Measurements from ENCODE around the gene GPR31.
"Not testable (repeated sequence)": the region's sequence is repeated elsewhere in the genome, so short reads cannot be mapped to it uniquely, and the experiment has no call there.

The GPR31 gene, protein sequence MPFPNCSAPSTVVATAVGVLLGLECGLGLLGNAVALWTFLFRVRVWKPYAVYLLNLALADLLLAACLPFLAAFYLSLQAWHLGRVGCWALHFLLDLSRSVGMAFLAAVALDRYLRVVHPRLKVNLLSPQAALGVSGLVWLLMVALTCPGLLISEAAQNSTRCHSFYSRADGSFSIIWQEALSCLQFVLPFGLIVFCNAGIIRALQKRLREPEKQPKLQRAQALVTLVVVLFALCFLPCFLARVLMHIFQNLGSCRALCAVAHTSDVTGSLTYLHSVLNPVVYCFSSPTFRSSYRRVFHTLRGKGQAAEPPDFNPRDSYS

DNA sequence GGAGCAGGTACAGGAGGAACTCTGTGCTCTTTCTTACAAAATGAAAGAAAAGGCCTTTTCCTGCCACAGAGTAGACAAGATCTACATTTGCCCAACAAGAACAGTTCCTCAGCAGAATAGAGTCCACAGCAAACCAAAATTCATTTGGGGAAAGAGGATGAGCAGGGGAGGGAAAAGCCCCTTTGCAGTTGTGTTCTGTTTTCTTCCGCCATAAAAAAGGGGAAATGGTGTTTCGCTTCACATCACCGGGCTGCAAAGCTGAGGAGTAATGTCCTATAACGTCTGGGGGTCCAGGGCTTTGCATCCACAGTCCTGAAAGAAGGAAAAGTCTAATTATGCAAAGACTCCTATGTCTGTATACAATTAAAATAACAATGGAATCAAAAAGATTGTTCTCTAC is at the start of gene GPR31:
GPR31 (minus strand) TSS at position 118 of the 400 bp plus-strand sequence. CDS start 149 bp downstream, outside the sequence.
- DNase-seq (ENCODE audit: low spot score): no peak

DNA sequence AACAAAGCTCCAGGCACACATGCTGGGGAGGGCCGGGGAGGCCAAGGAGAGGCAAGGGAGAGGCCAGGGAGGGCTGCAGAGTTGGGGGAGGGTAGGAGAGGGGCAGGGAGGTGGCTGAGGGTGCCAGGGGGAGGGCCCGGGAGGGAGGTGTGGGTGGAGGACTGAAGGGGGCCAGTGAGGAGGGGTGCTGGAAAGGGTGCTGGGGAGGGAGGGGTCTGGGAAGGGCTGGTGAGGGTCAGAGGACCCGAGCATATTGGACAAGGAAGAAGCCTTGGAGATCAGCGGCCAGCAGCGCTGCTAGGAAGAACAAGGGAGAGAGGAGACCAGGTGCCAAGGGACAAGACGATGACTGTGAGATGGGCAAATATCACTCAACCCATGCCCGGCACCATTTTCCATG is 49.7 kb upstream of the GPR31 start:
- DNase-seq (ENCODE audit: low spot score): no peak

DNA sequence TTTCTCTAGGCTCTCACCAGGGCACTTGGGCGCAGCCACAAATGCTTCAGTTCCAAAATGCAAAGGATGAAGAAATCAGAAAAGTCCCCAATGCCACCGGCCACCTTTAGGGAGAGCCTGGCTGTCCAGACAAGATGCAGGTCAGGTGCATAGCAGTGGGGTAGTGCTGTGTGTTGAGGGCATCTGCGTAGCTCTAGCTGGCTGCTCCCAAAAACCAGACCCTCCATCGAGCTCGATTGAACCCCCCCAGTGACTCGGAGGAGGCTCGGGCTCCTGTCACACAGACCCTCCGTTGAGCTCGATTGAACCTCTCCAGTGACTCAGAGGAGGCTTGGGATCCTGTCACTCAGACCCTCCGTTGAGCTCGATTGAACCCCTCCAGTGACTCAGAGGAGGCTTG is 47.5 kb upstream of the GPR31 start:
- not testable (repeated sequence) for DNase-seq (ENCODE audit: low spot score)

DNA sequence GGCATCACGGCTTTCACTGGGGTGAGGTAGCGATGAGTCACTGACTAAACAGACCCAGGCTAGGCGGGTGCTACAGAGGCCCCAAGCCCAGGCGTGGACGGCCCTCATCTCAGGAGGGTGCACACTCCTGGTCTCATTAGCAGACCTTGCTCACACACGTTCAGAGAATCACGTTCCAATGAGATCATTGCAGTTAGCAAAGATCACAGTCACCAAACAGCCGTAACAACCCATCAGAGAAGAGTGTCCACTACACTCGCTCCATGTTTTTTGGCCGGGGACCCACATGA is 46.2 kb upstream of the GPR31 start:
- DNase-seq (ENCODE audit: low spot score): not testable (repeated sequence)

DNA sequence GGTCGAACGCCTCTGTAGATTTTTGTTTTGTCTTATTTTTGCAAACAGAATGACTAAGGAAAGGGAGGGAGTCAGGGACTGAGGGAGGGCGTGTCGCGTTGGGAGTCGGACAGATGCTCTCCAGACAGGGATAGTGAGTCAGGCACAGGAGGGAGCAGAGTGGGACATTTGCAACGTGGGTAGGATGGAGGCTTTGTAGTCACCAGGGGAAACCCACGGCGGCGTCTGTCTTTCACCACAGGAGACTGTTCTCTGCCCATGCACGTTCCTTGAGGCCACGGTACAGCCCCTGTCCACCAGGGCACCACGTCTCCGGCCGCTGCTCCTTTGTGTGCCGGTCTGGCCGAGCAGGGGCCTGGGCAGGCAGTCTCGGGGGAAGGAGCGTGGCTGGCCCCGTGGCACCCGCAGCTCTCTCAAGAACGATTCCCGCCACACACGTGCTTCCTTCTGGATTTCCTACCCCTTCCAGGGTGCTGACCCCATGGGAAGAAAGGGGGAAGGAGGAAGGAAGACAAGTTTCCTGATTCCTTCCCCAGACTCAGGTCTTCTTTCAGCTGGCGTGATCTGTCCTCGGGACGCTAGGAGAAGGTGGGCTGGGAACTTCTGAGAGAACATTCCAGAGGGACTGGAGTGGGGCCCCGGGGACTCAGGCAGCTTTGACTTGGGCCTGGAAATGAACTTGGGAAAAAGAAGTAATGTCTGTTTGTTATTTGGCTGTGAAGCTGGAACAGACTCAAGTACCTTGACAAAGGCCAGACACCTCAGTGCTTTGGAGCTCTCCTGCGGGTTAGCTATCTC is 45.7 kb upstream of the GPR31 start:
- DNase-seq (ENCODE audit: low spot score): not testable (repeated sequence)

DNA sequence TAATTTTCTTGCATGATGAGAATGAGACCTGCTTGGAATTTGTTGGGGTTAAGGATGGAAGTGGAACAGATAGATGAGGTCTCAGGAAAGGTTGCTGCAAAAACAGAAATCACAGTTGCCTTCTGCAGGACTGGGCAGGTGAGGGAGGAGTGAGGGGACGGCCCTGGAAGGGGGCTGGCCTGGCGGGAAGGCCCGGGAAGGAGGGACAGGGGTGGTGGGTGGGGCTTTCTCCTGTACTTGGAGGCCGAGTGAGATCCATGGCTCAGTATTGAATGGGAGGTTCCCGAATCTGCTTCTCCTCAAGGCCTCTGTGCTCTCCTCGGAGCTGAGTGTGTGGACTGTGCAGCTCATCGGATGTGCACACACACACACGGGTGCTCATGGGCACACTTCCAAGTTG is 44.8 kb upstream of the GPR31 start:
- DNase-seq (ENCODE audit: low spot score): not testable (repeated sequence)

DNA sequence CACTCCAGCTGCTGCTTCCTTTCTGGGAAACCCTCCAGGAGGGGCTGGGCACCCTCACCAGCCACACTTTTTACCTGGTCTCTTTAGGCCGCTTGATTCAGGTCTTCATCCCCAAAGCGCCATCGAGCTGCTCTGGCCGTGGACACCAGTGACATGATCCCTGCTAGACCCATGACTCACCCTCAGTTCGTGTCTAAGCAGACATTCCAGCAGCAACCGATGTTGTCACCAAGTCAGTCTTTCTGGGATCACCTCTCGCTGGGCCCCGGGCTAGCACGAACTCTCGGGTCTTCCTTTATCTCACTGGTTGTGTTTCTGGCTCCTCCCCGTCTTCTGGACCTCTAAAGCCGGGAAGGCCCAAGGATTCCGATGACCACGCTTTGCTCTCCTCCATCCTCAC is 43.0 kb upstream of the GPR31 start:
- DNase-seq (ENCODE audit: low spot score): no peak

DNA sequence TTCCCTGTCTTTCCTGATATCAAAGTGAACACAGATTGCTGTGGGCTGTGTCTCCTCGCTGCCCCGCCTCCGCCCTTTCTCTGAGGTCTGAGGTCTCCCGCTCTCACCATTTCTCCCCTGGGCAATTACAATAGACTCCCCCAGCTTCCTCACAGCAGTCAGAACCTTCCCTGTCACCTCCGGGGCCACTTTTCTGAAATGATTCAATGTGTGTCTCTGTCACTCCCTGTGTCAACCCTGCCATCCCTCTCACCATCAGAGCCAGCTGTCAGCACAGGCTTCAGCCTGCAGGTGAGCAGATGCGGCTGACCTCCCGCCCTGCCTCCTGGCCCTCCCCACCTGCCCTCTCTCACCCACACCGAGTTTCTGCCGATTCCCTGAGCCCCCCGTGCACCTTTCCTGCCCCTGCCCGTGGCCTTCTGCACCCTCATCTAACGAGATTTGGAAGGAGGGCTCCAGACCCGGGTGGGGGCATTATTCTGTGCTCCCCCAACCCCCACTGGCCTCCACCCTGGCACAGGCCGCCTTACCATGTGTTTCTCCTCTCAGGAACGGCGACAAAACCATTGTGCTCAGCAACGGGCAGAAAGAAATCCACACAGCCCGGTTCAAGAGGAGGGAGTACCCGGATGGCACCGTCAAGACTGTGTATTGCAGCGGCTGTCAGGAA is 38.3 kb upstream of the GPR31 start:
- not testable (repeated sequence) for DNase-seq (ENCODE audit: low spot score)

DNA sequence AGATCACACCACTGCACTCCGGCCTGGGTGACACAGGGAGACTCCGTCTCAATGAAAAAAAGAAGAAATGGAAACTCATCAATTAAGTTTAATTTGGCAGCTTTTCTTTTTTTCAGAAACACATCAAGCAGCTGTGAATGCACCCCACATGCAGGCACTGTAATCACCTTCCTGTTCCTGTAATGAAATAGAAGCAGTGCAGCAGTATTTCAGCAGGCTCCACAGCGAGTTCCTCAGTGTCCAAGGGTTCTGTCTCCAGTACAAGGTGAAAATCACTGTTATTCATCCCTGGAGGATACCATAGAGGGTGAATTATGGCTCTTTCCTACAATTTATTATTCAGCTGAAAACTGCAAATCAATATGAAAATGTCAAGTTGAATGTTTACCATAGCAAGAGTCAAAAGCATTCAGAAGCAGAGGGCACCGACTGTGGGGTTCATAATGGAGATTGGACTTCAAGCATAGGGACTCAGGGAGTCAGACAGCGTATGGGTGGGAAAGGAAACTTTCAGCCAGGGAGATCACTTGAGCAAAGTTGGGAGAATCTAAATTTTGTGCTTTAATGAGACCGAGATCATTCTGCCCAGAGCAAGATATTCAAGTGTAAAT is 35.8 kb upstream of the GPR31 start:
- not testable (repeated sequence) for DNase-seq (ENCODE audit: low spot score)

DNA sequence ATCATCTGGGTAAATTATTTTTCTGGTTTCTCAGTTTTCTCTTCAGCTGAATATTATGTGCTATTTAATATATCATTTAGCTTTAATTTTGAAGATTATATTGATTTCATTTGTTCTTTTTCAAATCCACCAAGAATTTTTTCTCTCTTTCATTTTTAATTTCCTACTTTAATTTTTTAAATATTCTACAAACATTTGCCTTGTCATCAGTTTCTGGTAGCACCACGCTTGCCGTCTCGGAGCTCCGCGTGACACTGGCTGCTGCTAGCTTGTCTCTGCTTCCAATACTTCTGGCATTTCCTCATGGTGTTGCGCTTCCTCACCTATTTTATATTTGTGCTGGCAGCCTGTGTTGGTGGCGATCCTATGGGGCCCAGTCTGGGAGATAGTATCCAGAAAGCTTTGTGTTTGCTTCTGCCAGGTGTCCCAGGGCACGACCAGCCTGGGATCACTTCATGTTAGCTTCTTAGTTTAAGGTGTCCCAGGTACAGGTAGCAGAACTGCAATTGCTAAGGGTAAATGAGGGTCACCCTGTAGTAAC is 33.3 kb upstream of the GPR31 start:
- DNase-seq (ENCODE audit: low spot score): not testable (repeated sequence)

DNA sequence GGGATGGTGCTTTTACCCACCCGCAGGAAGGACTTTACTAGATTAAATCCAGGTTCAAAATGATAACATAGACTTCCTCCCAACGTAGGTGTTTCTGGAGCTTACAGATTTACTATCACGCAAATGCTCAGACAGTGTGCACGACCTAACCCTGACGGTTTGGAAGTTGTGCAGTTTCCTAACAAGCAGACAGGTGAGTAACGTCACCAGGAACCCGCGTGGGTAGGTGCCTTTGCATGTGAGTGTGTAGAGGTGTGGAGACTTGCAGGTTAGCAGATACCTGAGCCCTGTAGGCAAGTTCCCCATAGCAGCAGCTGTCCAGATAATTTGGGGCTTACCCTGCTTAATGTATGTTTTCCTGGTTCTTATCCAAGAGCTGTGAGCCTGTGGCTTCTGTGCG is 29.5 kb upstream of the GPR31 start:
- DNase-seq (ENCODE audit: low spot score): not testable (repeated sequence)

DNA sequence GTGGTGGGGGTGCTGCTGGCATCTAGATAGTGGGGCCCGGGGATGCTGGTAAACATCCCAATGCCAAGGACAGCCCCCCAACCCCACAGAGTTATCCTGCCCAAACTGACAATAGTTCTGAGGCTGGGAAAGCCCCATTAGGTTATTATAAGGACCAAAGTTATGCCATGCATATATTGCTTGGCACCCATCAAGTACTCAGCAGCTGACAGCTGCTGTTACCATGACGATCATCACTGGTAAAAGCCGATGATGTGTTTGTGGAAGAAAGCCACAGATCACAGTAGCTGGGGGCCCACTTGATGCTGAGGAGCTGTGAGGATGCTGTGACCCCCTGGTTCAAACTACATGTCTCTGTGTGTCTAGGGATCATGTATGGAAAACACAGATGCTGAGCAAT is 27.3 kb upstream of the GPR31 start:
- not testable (repeated sequence) for DNase-seq (ENCODE audit: low spot score)

DNA sequence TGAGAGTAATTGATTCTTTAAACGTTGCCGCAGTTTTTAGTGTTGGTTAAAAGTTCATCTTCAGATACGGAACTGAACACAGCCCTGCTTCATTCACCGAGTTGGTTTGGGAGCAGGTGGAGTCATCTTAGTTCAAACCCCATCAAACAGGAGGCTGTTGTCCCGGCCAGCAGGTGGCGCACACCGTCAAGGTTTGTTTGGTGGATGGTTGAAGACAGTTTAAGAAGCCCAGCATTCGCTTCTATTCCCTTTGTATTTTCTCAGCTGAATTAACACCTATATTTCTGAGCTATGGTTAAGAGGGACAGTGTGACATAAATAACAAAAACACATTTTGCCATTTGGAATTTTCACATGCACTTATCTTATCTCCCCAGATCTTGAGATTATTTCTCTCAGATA is 25.1 kb upstream of the GPR31 start:
- not testable (repeated sequence) for DNase-seq (ENCODE audit: low spot score)

DNA sequence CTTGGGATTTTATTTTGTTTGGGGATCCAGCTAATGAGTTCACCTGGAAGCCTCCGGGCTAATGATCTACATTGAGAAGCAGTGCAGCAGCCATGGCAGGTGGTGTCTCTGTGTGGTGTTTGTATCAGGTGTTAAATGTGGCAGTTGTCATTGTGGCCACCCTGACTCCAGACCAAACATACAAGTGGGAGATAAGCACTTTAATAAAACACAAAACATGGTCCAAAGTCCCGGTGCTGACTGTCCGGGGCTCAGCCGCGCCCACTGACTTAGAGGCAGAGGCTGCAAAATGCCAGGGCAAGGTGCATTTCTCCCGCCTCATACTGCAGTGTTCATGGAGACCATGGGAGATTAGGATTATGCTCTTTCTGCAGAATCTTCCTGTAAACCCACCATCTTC is 23.6 kb upstream of the GPR31 start:
- not testable (repeated sequence) for DNase-seq (ENCODE audit: low spot score)

DNA sequence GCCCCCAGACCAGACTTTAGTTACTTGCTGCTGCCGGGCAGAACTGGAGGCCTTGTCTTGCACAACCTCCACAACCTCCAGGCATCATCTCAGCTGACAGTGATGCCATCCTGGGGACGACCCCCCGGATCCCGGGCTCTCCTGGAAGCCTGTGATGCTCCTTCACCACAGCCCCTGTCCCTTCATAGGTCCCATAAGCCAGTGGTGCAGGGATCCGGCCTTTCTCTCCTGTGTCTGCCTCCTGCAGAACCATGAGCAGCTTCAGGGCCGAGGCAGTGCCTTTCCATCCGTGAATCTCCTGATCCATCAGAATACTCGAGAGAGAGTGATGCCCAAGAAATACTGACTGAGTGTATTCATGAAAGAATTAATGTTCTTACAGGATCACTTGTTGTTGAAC is 22.3 kb upstream of the GPR31 start:
- not testable (repeated sequence) for DNase-seq (ENCODE audit: low spot score)

DNA sequence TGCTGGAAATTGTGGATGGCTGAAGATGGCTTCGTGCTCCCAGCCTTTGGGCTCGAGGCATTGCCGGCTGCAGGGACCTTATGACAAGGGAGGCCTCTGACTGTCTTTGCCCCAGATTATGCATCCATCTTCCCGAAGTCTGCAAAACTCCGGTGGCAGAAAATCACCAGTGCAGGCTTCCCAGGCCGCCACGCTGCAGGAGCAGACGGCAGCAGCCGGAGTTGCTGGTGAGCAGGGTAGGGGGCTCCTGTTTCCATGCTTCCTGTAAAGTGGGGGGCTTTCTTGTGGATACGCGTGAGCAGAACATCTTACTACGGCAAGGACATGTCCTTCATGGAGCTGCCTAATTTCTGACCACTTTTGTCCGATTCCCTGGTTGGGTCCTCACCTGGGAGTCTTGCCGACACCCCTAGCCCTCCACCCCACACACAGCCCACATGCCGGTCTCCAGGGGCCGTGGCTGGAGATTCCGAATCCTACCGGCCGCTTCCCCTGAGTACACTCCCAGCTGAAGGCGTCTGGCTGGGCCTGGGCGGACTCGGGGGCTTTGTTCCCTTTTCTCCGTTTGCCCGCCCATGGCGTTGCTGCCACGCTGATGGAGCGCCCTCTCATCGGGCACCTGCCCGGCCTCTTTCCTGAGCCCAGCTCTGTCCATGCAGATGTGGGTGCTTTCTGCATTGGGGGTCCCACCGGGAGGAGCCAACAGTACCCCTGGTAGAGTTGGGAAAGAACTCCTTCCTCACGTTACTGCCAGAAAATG is 21.3 kb upstream of the GPR31 start:
- not testable (repeated sequence) for DNase-seq (ENCODE audit: low spot score)

DNA sequence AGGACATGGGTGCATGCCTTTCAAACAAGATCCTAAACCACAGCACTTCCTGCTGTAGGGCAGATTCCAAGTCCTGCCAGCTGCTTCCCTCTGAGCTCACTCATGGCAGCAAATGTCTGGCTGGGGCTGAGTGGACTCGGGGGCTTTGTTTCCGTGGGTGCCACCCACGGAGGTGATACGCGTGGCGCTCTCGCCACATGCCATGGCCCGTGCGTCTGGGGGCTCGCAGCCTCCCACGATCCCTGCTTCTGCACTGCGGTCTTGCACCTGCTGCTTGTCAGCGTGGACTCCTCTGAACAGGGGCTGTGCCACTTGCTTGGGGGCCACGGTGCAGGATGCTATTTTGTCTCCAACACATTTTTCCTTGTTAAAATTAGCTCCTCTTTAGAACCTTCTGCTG is 19.5 kb upstream of the GPR31 start:
- DNase-seq (ENCODE audit: low spot score): not testable (repeated sequence)

DNA sequence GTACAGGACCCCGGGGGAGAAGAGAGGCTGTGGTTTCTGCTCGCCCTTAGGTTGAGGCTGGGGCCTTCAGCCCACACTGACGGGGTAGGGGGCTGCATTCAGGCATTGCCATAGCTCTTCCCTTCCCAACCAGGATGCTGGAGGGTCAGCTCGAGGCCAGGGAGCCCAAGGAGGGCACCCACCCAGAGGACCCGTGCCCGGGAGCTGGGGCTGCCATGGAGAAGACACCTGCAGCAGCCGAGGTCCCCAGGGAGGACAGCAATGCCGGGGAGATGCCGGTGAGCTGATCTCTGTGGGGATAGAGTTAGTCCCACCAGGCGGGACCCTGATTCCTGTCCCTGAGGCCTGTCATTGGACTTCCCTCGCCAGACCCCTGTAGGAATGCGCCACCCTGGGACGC is 14.2 kb upstream of the GPR31 start:
- DNase-seq (ENCODE audit: low spot score): not testable (repeated sequence)

DNA sequence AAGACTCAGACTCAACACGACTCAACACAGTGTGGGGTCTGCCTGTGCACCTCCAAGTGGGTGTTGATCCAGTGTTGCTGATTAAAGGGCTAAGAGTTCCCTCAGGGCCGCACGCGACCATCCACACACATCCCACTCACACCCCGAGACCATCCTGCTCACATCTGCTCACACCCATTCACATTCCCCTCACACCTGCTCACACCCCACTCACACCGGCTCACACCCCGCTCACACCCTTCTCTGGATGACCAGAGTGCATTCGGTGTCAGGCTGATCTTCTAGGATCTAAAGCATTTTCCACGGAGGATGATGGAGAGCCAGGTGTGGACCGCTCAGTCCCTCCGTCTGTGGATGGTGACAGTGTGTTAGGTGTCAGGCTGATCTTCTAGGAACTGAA is 13.5 kb upstream of the GPR31 start:
- not testable (repeated sequence) for DNase-seq (ENCODE audit: low spot score)

DNA sequence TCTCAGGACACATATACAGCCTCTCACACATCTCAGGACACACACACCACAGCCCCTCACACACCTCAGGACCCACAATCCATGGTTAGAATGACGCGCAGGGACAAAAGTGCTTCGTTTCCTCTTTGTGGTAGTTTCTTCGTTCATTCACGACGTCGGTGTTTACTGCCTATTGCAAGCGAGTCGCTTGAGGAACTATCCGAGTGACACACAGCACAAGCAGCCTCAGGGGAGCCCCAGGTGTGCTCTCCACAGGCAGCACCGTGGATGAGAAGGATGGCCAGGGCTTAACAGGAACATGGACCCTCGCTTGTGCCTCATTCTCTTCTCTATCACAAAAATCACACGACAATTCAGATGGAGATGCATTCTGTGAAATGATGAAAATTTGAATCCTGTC is 12.1 kb upstream of the GPR31 start:
- not testable (repeated sequence) for DNase-seq (ENCODE audit: low spot score)

DNA sequence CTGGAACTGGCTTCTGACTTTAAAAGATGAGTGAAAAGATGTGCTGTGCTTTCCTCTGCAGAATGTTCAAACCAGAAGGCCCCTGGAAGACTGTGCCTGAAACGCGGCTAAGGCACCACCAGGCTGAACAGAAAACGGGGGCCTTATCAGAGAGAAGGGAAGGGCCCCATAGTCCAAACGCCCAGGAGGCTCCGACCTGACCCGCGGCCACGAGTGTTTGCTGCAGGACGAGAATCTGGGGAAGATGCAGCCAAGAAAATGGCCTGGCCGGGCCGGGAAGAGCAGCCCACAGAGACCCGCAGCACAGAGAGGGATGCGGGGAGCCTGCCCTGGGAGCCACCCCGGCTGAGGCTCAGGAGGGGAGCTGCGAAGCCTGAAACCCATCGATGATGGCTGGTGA is 10.5 kb upstream of the GPR31 start:
- not testable (repeated sequence) for DNase-seq (ENCODE audit: low spot score)

Data from hematopoietic multipotent progenitor cell treated with erythropoietin and hydrocortisone succinate and interleukin-3 and kit ligand, for 15 days (in vitro differentiated cells).